IMR-90 (cell line): ENCODE data around the gene ZDHHC16. TPM values are rescaled to one million over a fixed set of nuclear protein-coding genes. Genes with fewer than 3 reads are reported as not detected.

Experiments
- ATAC-seq: fragments of 200-7000 bp; cut with Tn5 transposase; 2 replicates; pipeline ENCODE4 v1.9.1; 2020; ENCODE audit warnings: low read depth, mild to moderate bottlenecking, moderate library complexity
- BruUV-seq: library from RNA; stranded (reverse); fragments of 400-500 nt; replicated peaks from 2 replicates; lab custom pipeline; 2021; lab: Mats Ljungman, UMichigan
- CTCF ChIA-PET: fragments of 300-600 bp; formaldehyde crosslinking; extraction: SDS; loops from one replicate; lab custom pipeline; 2021; ENCODE audit warnings: antibody characterized with exemption; lab: Yijun Ruan, JAX
- POLR2A ChIA-PET: fragments of 300-600 bp; sonication (Branson Sonifier 250); formaldehyde crosslinking; loops from one replicate; lab custom pipeline; 2022; ENCODE audit warnings: antibody characterized with exemption; ENCODE audit not compliant: unreplicated experiment; lab: Charles Lee
- DNase-seq: peaks from one replicate; pipeline ENCODE4 v3.0.0; 2013
- H2AFZ ChIP-seq: replicated peaks from 2 replicates; pipeline ENCODE3; 2013; ENCODE audit warnings: low read length, mild to moderate bottlenecking; ENCODE audit not compliant: poor library complexity
- H2AK5ac ChIP-seq: 2 replicates; pipeline ENCODE4 v1.6.1; 2013; ENCODE audit warnings: low read depth, low read length, inconsistent platforms
- H2AK9ac ChIP-seq: replicated peaks from 2 replicates; pipeline ENCODE3; 2013; ENCODE audit warnings: mild to moderate bottlenecking, low read depth, low read length, moderate library complexity; ENCODE audit not compliant: poor library complexity
- H2BK120ac ChIP-seq: 2 replicates; pipeline ENCODE4 v1.6.1; 2013; ENCODE audit warnings: low read depth, low read length, inconsistent platforms
- H2BK15ac ChIP-seq: 3 replicates; pipeline ENCODE4 v1.6.1; 2013; ENCODE audit warnings: low read depth, low read length, inconsistent platforms
- H2BK20ac ChIP-seq: 2 replicates; pipeline ENCODE4 v1.6.1; 2013; ENCODE audit warnings: low read depth, mild to moderate bottlenecking, inconsistent platforms, low read length, moderate library complexity
- H2BK5ac ChIP-seq: 2 replicates; pipeline ENCODE4 v1.6.1; 2013; ENCODE audit warnings: mild to moderate bottlenecking, low read depth, low read length, inconsistent platforms; ENCODE audit not compliant: poor library complexity, severe bottlenecking
- H3K14ac ChIP-seq: replicated peaks from 2 replicates; pipeline ENCODE4 v1.6.1; 2013; ENCODE audit warnings: low read depth, low read length, inconsistent platforms
- H3K18ac ChIP-seq: 2 replicates; pipeline ENCODE4 v1.6.1; 2013; ENCODE audit warnings: low read depth, low read length, control low read depth
- H3K23ac ChIP-seq: 2 replicates; pipeline ENCODE4 v1.6.1; 2013; ENCODE audit warnings: low read depth, low read length, inconsistent platforms
- H3K27ac ChIP-seq: 2 replicates; pipeline ENCODE4 v1.5.1; 2013; ENCODE audit warnings: mild to moderate bottlenecking, control low read depth, low read length; ENCODE audit not compliant: insufficient read depth
- H3K27me3 ChIP-seq: 2 replicates; pipeline ENCODE4 v1.6.1; 2013; ENCODE audit warnings: low read length; ENCODE audit not compliant: control insufficient read depth, insufficient read depth
- H3K36me3 ChIP-seq: 2 replicates; pipeline ENCODE4 v1.6.1; 2013; ENCODE audit warnings: low read length, mixed read lengths; ENCODE audit not compliant: control insufficient read depth, insufficient read depth
- H3K4ac ChIP-seq: 2 replicates; pipeline ENCODE4 v1.6.1; 2013; ENCODE audit warnings: low read depth, low read length, inconsistent platforms
- H3K4me1 ChIP-seq: 2 replicates; pipeline ENCODE4 v1.6.1; 2013; ENCODE audit warnings: low read length, mixed read lengths; ENCODE audit not compliant: control insufficient read depth, insufficient read depth
- H3K4me2 ChIP-seq: 2 replicates; pipeline ENCODE4 v1.6.1; 2013; ENCODE audit warnings: low read depth, mild to moderate bottlenecking, control low read depth, low read length, moderate library complexity
- H3K4me3 ChIP-seq: 2 replicates; pipeline ENCODE4 v1.5.1; 2013; ENCODE audit warnings: low read depth, mild to moderate bottlenecking, control low read depth, low read length, moderate library complexity; ENCODE audit not compliant: insufficient read depth
- H3K56ac ChIP-seq: 2 replicates; pipeline ENCODE4 v1.6.1; 2013; ENCODE audit warnings: low read length, inconsistent platforms; ENCODE audit not compliant: insufficient read depth; ENCODE audit errors: extremely low read depth
- H3K79me1 ChIP-seq, 2 experiments: 2 replicates each; pipeline ENCODE4 v1.6.1; 2013; ENCODE audit warnings: low read length in 2 of 2, inconsistent platforms in 1 of 2, low read depth in 1 of 2
- H3K9ac ChIP-seq: 2 replicates; pipeline ENCODE4 v1.6.1; 2013; ENCODE audit warnings: low read depth, low read length, control low read depth
- H3K9me1 ChIP-seq: 2 replicates; pipeline ENCODE4 v1.6.1; 2013; ENCODE audit warnings: low read length, inconsistent platforms; ENCODE audit not compliant: insufficient read depth
- H3K9me3 ChIP-seq: 2 replicates; pipeline ENCODE4 v1.6.1; 2013; ENCODE audit warnings: low read length; ENCODE audit not compliant: control insufficient read depth, insufficient read depth
- H4K20me1 ChIP-seq: 2 replicates; pipeline ENCODE4 v1.6.1; 2013; ENCODE audit warnings: low read length, inconsistent platforms; ENCODE audit not compliant: insufficient read depth
- H4K5ac ChIP-seq: 2 replicates; pipeline ENCODE4 v1.6.1; 2013; ENCODE audit warnings: mild to moderate bottlenecking, low read depth, low read length, control low read depth
- H4K8ac ChIP-seq, 2 experiments: 2 replicates each; pipeline ENCODE4 v1.6.1; 2013; ENCODE audit warnings: low read depth in 2 of 2, low read length in 2 of 2, control low read depth in 1 of 2, inconsistent platforms in 1 of 2
- H4K91ac ChIP-seq: 2 replicates; pipeline ENCODE4 v1.6.1; 2013; ENCODE audit warnings: low read depth, low read length, inconsistent platforms; ENCODE audit not compliant: insufficient read depth
- BHLHE40 ChIP-seq: fragments of 150-350 bp; IDR thresholded peaks from 2 replicates; pipeline ENCODE4 v1.6.1; 2016; ENCODE audit warnings: mild to moderate bottlenecking, low read depth, low read length
- CEBPB ChIP-seq: IDR thresholded peaks from 2 replicates; pipeline ENCODE4 v1.6.1; 2012; ENCODE audit warnings: low read depth, low read length, improper control_type of control experiment
- CHD1 ChIP-seq: IDR thresholded peaks from 2 replicates; pipeline ENCODE4 v1.6.1; 2012; ENCODE audit warnings: low read depth, low read length, improper control_type of control experiment
- ELK1 ChIP-seq: fragments of 150-350 bp; IDR thresholded peaks from 2 replicates; pipeline ENCODE4 v1.6.1; 2016; ENCODE audit warnings: low read depth, mild to moderate bottlenecking, low read length, moderate library complexity, borderline replicate concordance
- FOS ChIP-seq: fragments of 150-350 bp; IDR thresholded peaks from 2 replicates; pipeline ENCODE4 v1.6.1; 2016; ENCODE audit warnings: low read depth, low read length
- MAZ ChIP-seq: IDR thresholded peaks from 2 replicates; pipeline ENCODE4 v1.6.1; 2012; ENCODE audit warnings: low read depth, mild to moderate bottlenecking, low read length, improper control_type of control experiment, moderate library complexity, borderline replicate concordance
- MXI1 ChIP-seq: IDR thresholded peaks from 2 replicates; pipeline ENCODE4 v1.6.1; 2012; ENCODE audit warnings: low read depth, mild to moderate bottlenecking, low read length, moderate library complexity, borderline replicate concordance
- NFE2L2 ChIP-seq: fragments of 150-350 bp; IDR thresholded peaks from 2 replicates; pipeline ENCODE4 v1.6.1; 2016; ENCODE audit warnings: low read depth, mild to moderate bottlenecking, low read length
- POLR2A ChIP-seq: IDR thresholded peaks from 2 replicates; pipeline ENCODE4 v1.6.1; 2012; ENCODE audit warnings: mild to moderate bottlenecking, low read depth, low read length
- RAD21 ChIP-seq: IDR thresholded peaks from 2 replicates; pipeline ENCODE4 v1.6.1; 2012; ENCODE audit warnings: low read length, improper control_type of control experiment
- RFX5 ChIP-seq: IDR thresholded peaks from 2 replicates; pipeline ENCODE4 v1.8.0; 2012; ENCODE audit warnings: low read depth, mild to moderate bottlenecking, low read length, moderate library complexity
- SMC3 ChIP-seq: fragments of 150-350 bp; IDR thresholded peaks from 2 replicates; pipeline ENCODE4 v1.6.1; 2016; ENCODE audit warnings: low read depth, mild to moderate bottlenecking, antibody characterized with exemption, low read length, moderate library complexity
- USF2 ChIP-seq: fragments of 150-350 bp; IDR thresholded peaks from 2 replicates; pipeline ENCODE4 v1.6.1; 2017; ENCODE audit warnings: mild to moderate bottlenecking, antibody characterized with exemption, low read length, low read depth
- WGBS, 2 experiments: methylation state at CpG; one replicate each; pipeline versions ENCODE4 v1.1.5 to v1.1.7; 2013; ENCODE audit warnings: missing lambda C conversion rate in 2 of 2; ENCODE audit not compliant: insufficient read length in 1 of 2; ENCODE audit errors: extremely low coverage in 2 of 2; 5-methylcytosine and 5-hydroxymethylcytosine counted together
- dilution Hi-C: fragments of 300-500 bp; cut with HindIII; formaldehyde crosslinking; loops from one replicate; pipeline ENCODE4 v1.14.3; 2018; ENCODE audit warnings: low sequenced_read_pairs; ENCODE audit not compliant: unreplicated experiment
- in situ Hi-C: fragments of 300-500 bp; cut with MboI; formaldehyde crosslinking; loops from 3 replicates; pipeline ENCODE4 v1.14.3; 2019; ENCODE audit warnings: low sequenced_read_pairs, inconsistent platforms, mixed read lengths
- intact Hi-C: fragments of 100-400 bp; cut with micrococcal nuclease; formaldehyde crosslinking; loops from 2 replicates; pipeline ENCODE4 v1.10.0; 2022
- polyA plus RNA-seq, 3 experiments: library from polyadenylated mRNA; depleted of rRNA; stranded (reverse); fragments of >200 nt; gene quantifications; 2 replicates each; pipeline ENCODE4 v1.2.3, GENCODE V29; 2012; ENCODE audit warnings: low replicate concordance in 1 of 3
- total RNA-seq: library from RNA; depleted of rRNA; stranded (reverse); fragments of >200 nt; gene quantifications from 2 replicates; pipeline ENCODE4 v1.2.3, GENCODE V29; 2012

The ZDHHC16 gene
- total and polyA plus RNA-seq, 2 of the 4 experiments (the other 2 are of a cell fraction), result 54.7 to 64.0 TPM

- POLR2A ChIA-PET, result no interaction called here
- intact Hi-C loops, result no loop called here
Measured at GRCh38 chr10:97459111-97459510, 13.1 kb downstream of the ZDHHC16 start.

More at GRCh38 chr10:97459111-97459510, 13.1 kb downstream of the ZDHHC16 start:
- H2BK15ac ChIP-seq, result no peak overlapping the region
- H2AFZ ChIP-seq, result no peak overlapping the region
- no peaks in the 10 kb centered on the region for H3K27me3 ChIP-seq
- no peak overlapping the region for H3K14ac ChIP-seq
- no peak overlapping the region for H3K4ac ChIP-seq
- H2AK9ac ChIP-seq, result no peak overlapping the region
- in situ Hi-C loops (no loop called here), dilution Hi-C loops (no loop called here)
- no peak overlapping the region for H4K5ac ChIP-seq
- no peak for DNase-seq
- 100% methylated on average over 4 of the region's 7 CpGs; no CpG with 5 or more reads in 1 of the 2 experiments for WGBS, 2 experiments
- CTCF ChIA-PET, result no interaction called here
- H4K91ac ChIP-seq, result no peak overlapping the region
- no peak for ATAC-seq
- H2BK120ac ChIP-seq, result no peak overlapping the region
- H3K4me1 ChIP-seq, result peaks cover 3% of the 10 kb centered on the region; the same call in 1 of the 2 replicates
- peaks cover 21 to 48% of the 10 kb centered on the region in 2 experiments for H3K79me1 ChIP-seq
- H3K36me3 ChIP-seq, result peaks cover 80% of the 10 kb centered on the region
- H3K9ac ChIP-seq, result no peak overlapping the region
- TF ChIP-seq NFE2L2 (no peak), CHD1 (no peak), RFX5 (no peak), RAD21 (no peak), CEBPB (no peak), ELK1 (no peak), SMC3 (no peak), MXI1 (no peak), FOS (no peak), POLR2A (no peak), MAZ (no peak), BHLHE40 (no peak), USF2 (no peak)
- H3K9me1 ChIP-seq, result 0 out of 2 replicates have a peak, but pooled peaks cover 1% of the 10 kb centered on the region
- no peak overlapping the region for H3K56ac ChIP-seq
- H3K18ac ChIP-seq, result no peak overlapping the region
- H3K4me2 ChIP-seq, result no peak overlapping the region
- H2BK20ac ChIP-seq, result no peak overlapping the region
- H3K27ac ChIP-seq, result no peak overlapping the region
- H3K9me3 ChIP-seq, result no peaks in the 10 kb centered on the region
- no peak overlapping the region for H3K23ac ChIP-seq
- H2BK5ac ChIP-seq, result no peak overlapping the region
- H4K20me1 ChIP-seq, result peaks cover 10% of the 10 kb centered on the region
- H4K8ac ChIP-seq, result no peak overlapping the region
- no peak overlapping the region for H2AK5ac ChIP-seq
- no peak overlapping the region for H3K4me3 ChIP-seq
- no TSS peak for BruUV-seq
